GM12875 (cell line): ENCODE results near the gene CTNND2.

Experiments
- H3K4me3 ChIP-seq: one replicate; pipeline ENCODE4 v1.5.1; 2011; ENCODE audit warnings: low read depth, low read length, control low read depth
- TF ChIP-seq, protein P1 (sequence below): IDR thresholded peaks from 2 replicates; pipeline ENCODE4 v1.5.1; 2011; ENCODE audit warnings: low read depth, mild to moderate bottlenecking, control low read depth, inconsistent platforms, low read length, moderate library complexity, borderline replicate concordance; ENCODE audit not compliant: insufficient read depth

Gene CTNND2

GRCh38 chr5:11902201-11902619 lies 2.0 kb downstream of the CTNND2 start:
- TF ChIP-seq, protein P1, sequence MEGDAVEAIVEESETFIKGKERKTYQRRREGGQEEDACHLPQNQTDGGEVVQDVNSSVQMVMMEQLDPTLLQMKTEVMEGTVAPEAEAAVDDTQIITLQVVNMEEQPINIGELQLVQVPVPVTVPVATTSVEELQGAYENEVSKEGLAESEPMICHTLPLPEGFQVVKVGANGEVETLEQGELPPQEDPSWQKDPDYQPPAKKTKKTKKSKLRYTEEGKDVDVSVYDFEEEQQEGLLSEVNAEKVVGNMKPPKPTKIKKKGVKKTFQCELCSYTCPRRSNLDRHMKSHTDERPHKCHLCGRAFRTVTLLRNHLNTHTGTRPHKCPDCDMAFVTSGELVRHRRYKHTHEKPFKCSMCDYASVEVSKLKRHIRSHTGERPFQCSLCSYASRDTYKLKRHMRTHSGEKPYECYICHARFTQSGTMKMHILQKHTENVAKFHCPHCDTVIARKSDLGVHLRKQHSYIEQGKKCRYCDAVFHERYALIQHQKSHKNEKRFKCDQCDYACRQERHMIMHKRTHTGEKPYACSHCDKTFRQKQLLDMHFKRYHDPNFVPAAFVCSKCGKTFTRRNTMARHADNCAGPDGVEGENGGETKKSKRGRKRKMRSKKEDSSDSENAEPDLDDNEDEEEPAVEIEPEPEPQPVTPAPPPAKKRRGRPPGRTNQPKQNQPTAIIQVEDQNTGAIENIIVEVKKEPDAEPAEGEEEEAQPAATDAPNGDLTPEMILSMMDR = no peak
- H3K4me3 ChIP-seq = no peak overlapping the region

GRCh38 chr5:11898787-11899186 lies 5.5 kb downstream of the CTNND2 start:
- no peak overlapping the region for H3K4me3 ChIP-seq
- TF ChIP-seq, protein P1 = no peak

DNA sequence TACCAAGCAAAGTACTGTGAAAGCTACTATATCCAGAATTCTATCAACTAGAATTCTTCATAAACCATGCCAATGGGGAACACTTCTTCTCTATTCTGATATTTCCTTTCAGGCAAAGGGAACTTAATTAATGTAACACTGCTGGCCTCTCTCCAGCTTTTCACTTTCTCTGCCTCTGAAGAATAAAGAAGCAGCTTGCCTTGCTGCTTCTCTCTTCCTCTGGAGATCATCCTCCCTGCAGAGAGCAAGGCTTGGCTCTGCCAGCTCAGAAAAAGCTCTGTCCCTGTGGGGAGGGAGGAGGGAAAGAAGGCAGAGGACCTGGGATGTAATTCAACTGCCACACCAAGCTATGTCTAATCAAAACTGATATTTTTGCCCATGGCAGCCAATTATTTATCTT lies 6.5 kb downstream of the CTNND2 start:
- TF ChIP-seq, protein P1 = no peak

DNA sequence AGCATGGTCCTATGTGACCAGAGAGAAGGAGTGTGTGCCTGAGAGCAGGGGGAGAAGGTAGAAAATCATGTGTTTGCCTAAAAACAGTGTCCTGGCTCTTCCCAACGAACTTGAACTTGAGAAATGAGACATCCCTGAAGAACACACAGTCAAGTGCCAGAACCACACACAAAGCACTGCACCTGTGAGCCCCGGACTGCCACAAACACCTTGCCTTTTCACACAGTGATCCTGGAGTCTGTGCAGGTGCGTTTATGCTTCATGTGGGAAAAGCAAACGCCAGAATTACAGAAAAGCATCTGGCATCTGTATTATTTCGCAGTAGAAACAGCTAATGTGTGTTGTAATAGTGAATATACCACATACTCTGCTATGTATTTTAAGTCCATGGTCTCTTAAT lies 9.3 kb downstream of the CTNND2 start:
- TF ChIP-seq, protein P1 = no peak
- H3K4me3 ChIP-seq = no peak overlapping the region

More for the DNA sequence above, 6.5 kb downstream of the CTNND2 start:
- no peak overlapping the region for H3K4me3 ChIP-seq

DNA sequence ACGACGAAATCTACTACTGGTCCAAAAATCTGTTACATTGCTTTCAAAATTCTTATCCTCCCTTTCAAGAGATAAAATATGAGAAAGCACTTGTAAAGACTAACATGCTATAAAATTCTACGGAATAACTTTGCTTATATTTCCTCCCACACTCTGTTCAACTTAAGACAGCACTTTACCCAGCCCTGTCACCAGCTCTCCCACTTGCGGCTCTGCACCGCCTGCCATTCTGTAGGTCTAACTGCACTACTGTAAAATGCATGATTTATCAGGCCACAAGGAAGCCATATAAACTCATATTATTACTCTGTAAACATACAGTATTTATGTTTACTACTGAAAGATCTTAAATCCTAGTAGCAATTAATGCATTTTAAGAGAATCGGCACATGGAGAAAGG lies 11.4 kb downstream of the CTNND2 start:
- H3K4me3 ChIP-seq = no peak overlapping the region
- TF ChIP-seq, protein P1 = no peak

GRCh38 chr5:11890777-11891176 lies 13.5 kb downstream of the CTNND2 start:
- TF ChIP-seq, protein P1 = no peak
- H3K4me3 ChIP-seq = no peak overlapping the region

- no peak overlapping the region for H3K4me3 ChIP-seq
- TF ChIP-seq, protein P1 = no peak
Measured at GRCh38 chr5:11888221-11888620, 16.0 kb downstream of the CTNND2 start.
